ENCODE results near the gene NBEA. TPM values are rescaled to one million over a fixed set of nuclear protein-coding genes. Genes with fewer than 3 reads are reported as not detected.

NBEA gene
- total RNA-seq, 4 donors from 2014 or later: 21.5 to 60.4 (median 27.9) TPM

GRCh38 chr13:35309706-35310105, 367.6 kb downstream of the NBEA start:
- intact Hi-C loops (cut with DNase I): no loop called here
- DNase-seq: no peak
- H3K27ac ChIP-seq: no peak overlapping the region
- no peaks in the 10 kb centered on the region for H3K27me3 ChIP-seq
- TF ChIP-seq POLR2A (IDR thresholded peaks at IDR 0.05): no peak
- WGBS, 2 donors: 86 to 88% methylated on average over 2 of the region's 2 CpGs
- no peak overlapping the region for H3K4me3 ChIP-seq (replicated peaks in 1 of 3)
- no peaks in the 10 kb centered on the region for H3K9me3 ChIP-seq
- no peaks in the 10 kb centered on the region for H3K4me1 ChIP-seq
- no peaks in the 10 kb centered on the region for H3K36me3 ChIP-seq

GRCh38 chr13:35332134-35332533, 390.1 kb downstream of the NBEA start:
- TF ChIP-seq CTCF (IDR thresholded peaks at IDR 0.05) (no peak), POLR2A (IDR thresholded peaks at IDR 0.05) (no peak)
- Histone ChIP-seq H3K4me3 (replicated peaks in 1 of 3) (no peak overlapping the region), H3K27me3 (no peaks in the 10 kb centered on the region), H3K27ac (no peak overlapping the region), H3K9me3 (no peaks in the 10 kb centered on the region), H3K36me3 (no peaks in the 10 kb centered on the region), H3K4me1 (no peaks in the 10 kb centered on the region)
- no peak for DNase-seq
- intact Hi-C loops (cut with DNase I): no loop called here
- 87 to 94% methylated on average over 3 of the region's 3 CpGs for WGBS, 2 donors

GRCh38 chr13:35333157-35333556, 391.1 kb downstream of the NBEA start:
- no peak overlapping the region for H3K27ac ChIP-seq
- H3K27me3 ChIP-seq: no peaks in the 10 kb centered on the region
- TF ChIP-seq CTCF (IDR thresholded peaks at IDR 0.05): no peak
- TF ChIP-seq POLR2A (IDR thresholded peaks at IDR 0.05): no peak

GRCh38 chr13:35342440-35342839, 400.4 kb downstream of the NBEA start:
- TF ChIP-seq CTCF (IDR thresholded peaks at IDR 0.05): no peak
- TF ChIP-seq POLR2A (IDR thresholded peaks at IDR 0.05): no peak
- WGBS, 2 donors: 85 to 90% methylated on average over 1 of the region's 1 CpG

More at GRCh38 chr13:35333157-35333556, 391.1 kb downstream of the NBEA start:
- no peak overlapping the region for H3K4me3 ChIP-seq (replicated peaks in 1 of 3)
- DNase-seq: no peak
- no peaks in the 10 kb centered on the region for H3K4me1 ChIP-seq
- no peaks in the 10 kb centered on the region for H3K36me3 ChIP-seq
- intact Hi-C loops (cut with DNase I): no loop called here
- H3K9me3 ChIP-seq: no peaks in the 10 kb centered on the region
- 75 to 95% methylated on average over 3 of the region's 3 CpGs for WGBS, 2 donors

GRCh38 chr13:35343417-35343816, 401.3 kb downstream of the NBEA start:
- H3K4me1 ChIP-seq: no peaks in the 10 kb centered on the region
- no peak for DNase-seq
- H3K36me3 ChIP-seq: no peaks in the 10 kb centered on the region
- H3K4me3 ChIP-seq (replicated peaks in 1 of 3): no peak overlapping the region
- WGBS, 2 donors: 93 to 97% methylated on average over 3 of the region's 3 CpGs
- H3K27me3 ChIP-seq: no peaks in the 10 kb centered on the region
- no peaks in the 10 kb centered on the region for H3K9me3 ChIP-seq
- TF ChIP-seq CTCF (IDR thresholded peaks at IDR 0.05): no peak
- TF ChIP-seq POLR2A (IDR thresholded peaks at IDR 0.05): no peak
- H3K27ac ChIP-seq: no peak overlapping the region
- intact Hi-C loops (cut with DNase I): no loop called here

More at GRCh38 chr13:35342440-35342839, 400.4 kb downstream of the NBEA start:
- Histone ChIP-seq H3K4me3 (replicated peaks in 1 of 3) (no peak overlapping the region), H3K27me3 (no peaks in the 10 kb centered on the region), H3K4me1 (no peaks in the 10 kb centered on the region), H3K27ac (no peak overlapping the region), H3K9me3 (no peaks in the 10 kb centered on the region), H3K36me3 (no peaks in the 10 kb centered on the region)
- no peak for DNase-seq
- intact Hi-C loops (cut with DNase I): no loop called here

- H3K4me1 ChIP-seq: no peaks in the 10 kb centered on the region
- 89% methylated on average over 2 of the region's 2 CpGs for WGBS, 2 donors
- no peak for DNase-seq
These were observed 403.9 kb downstream of the NBEA start for GRCh38 chr13:35345992-35346391.

More at GRCh38 chr13:35345992-35346391, 403.9 kb downstream of the NBEA start:
- H3K27me3 ChIP-seq: no peaks in the 10 kb centered on the region
- H3K27ac ChIP-seq: no peak overlapping the region
- H3K9me3 ChIP-seq: no peaks in the 10 kb centered on the region
- TF ChIP-seq POLR2A (IDR thresholded peaks at IDR 0.05) (no peak), CTCF (IDR thresholded peaks at IDR 0.05) (no peak)
- intact Hi-C loops (cut with DNase I): no loop called here
- H3K4me3 ChIP-seq (replicated peaks in 1 of 3): no peak overlapping the region
- H3K36me3 ChIP-seq: no peaks in the 10 kb centered on the region

Data from thyroid gland (tissue), 4 donors.